ENCODE results near the gene DLG1.
A peak's percentile ranks its signal among the peaks of the same experiment; 100 is the strongest.

Gene DLG1

GRCh38 chr3:196996454-196997265 lies 301.8 kb downstream of the DLG1 start:
- DNase-seq (ENCODE audit: low spot score), result no peak

- no peak for DNase-seq (ENCODE audit: low spot score)
Measured at GRCh38 chr3:196995646-196996355, 302.6 kb downstream of the DLG1 start.

GRCh38 chr3:196995027-196995426 lies 303.4 kb downstream of the DLG1 start:
- no peak for DNase-seq (ENCODE audit: low spot score)

GRCh38 chr3:196994056-196994455 lies 304.4 kb downstream of the DLG1 start:
- DNase-seq (ENCODE audit: low spot score), result peak; percentile 19

All from iPS-NIHi11 (cell line).